CD14-positive monocyte (primary cell): Measurements from ENCODE around the gene TMEM63C. TPM values are rescaled to one million over a fixed set of nuclear protein-coding genes. Genes with fewer than 3 reads are reported as not detected.

Source experiments
- DNase-seq, 3 donors: peaks; one replicate each; pipeline ENCODE4 v3.0.0-alpha.2; 2011 to 2022
- H2AFZ ChIP-seq: 2 replicates; pipeline ENCODE4 v1.6.0; 2012; ENCODE audit warnings: mild to moderate bottlenecking, low read depth, low read length, inconsistent platforms; ENCODE audit not compliant: insufficient read depth, poor library complexity, severe bottlenecking
- H3K27ac ChIP-seq, 2 donors: 1 replicate in 1 of 2; 2 replicates in 1 of 2; pipeline ENCODE4 v1.5.1; 2012 to 2013; ENCODE audit warnings: low read length in 2 of 2, control low read depth in 1 of 2, inconsistent platforms in 1 of 2, low read depth in 1 of 2, mild to moderate bottlenecking in 1 of 2
- H3K27me3 ChIP-seq, 2 donors: one replicate each; pipeline versions ENCODE4 v1.6.0 to v1.6.1; 2011 to 2013; ENCODE audit warnings: low read length in 2 of 2; ENCODE audit not compliant: control insufficient read depth in 2 of 2, insufficient read depth in 2 of 2
- H3K36me3 ChIP-seq, 2 donors: replicated peaks in 1 of 2; 1 replicate in 1 of 2; 2 replicates in 1 of 2; pipeline versions ENCODE4 v1.5.1 to v1.6.1; 2012 to 2013; ENCODE audit warnings: low read length in 2 of 2, control low read depth in 1 of 2, inconsistent platforms in 1 of 2, mild to moderate bottlenecking in 1 of 2; ENCODE audit not compliant: insufficient read depth in 2 of 2, control insufficient read depth in 1 of 2
- H3K4me1 ChIP-seq, 2 donors: 1 replicate in 1 of 2; 2 replicates in 1 of 2; pipeline versions ENCODE4 v1.5.1 to v1.6.1; 2012 to 2013; ENCODE audit warnings: low read length in 2 of 2, control low read depth in 1 of 2, inconsistent platforms in 1 of 2, mild to moderate bottlenecking in 1 of 2, moderate library complexity in 1 of 2; ENCODE audit not compliant: insufficient read depth in 2 of 2, control insufficient read depth in 1 of 2
- H3K4me2 ChIP-seq: replicated peaks from 2 replicates; pipeline ENCODE3; 2012; ENCODE audit warnings: low read length, moderate library complexity, mild to moderate bottlenecking; ENCODE audit not compliant: poor library complexity, severe bottlenecking; ENCODE audit errors: extremely low read depth
- H3K4me3 ChIP-seq, 3 experiments: fragments of 200-600 bp in 1 of 3; sonication (generic) in 1 of 3; replicated peaks in 1 of 3; 1 replicate in 2 of 3; 2 replicates in 1 of 3; pipeline ENCODE4 v1.5.1; 2011 to 2013; ENCODE audit warnings: low read length in 3 of 3, mild to moderate bottlenecking in 3 of 3, control low read depth in 2 of 3, low read depth in 2 of 3, inconsistent platforms in 1 of 3, moderate library complexity in 1 of 3
- H3K79me2 ChIP-seq: 2 replicates; pipeline ENCODE4 v1.6.0; 2012; ENCODE audit warnings: mild to moderate bottlenecking, control low read depth, inconsistent platforms, low read length, moderate library complexity; ENCODE audit not compliant: insufficient read depth
- H3K9ac ChIP-seq: 2 replicates; pipeline ENCODE4 v1.6.0; 2017; ENCODE audit warnings: low read length, mild to moderate bottlenecking; ENCODE audit not compliant: insufficient read depth, poor library complexity, severe bottlenecking
- H3K9me3 ChIP-seq, 2 donors: replicated peaks in 1 of 2; 1 replicate in 1 of 2; 2 replicates in 1 of 2; pipeline versions ENCODE4 v1.5.1 to v1.6.1; 2012 to 2013; ENCODE audit warnings: low read length in 2 of 2, control low read depth in 1 of 2; ENCODE audit not compliant: control insufficient read depth in 1 of 2, insufficient read depth in 1 of 2
- H4K20me1 ChIP-seq: 2 replicates; pipeline ENCODE4 v1.6.0; 2012; ENCODE audit warnings: mild to moderate bottlenecking, low read length, control low read depth, moderate library complexity; ENCODE audit not compliant: insufficient read depth
- H3K27ac Mint-ChIP-seq, 7 donors: one replicate each; pipeline ENCODE4 v1.8.0; 2020; ENCODE audit warnings: mild to moderate bottlenecking in 7 of 7, mixed read lengths in 7 of 7, moderate library complexity in 6 of 7, inconsistent platforms in 2 of 7
- H3K27me3 Mint-ChIP-seq, 3 donors: one replicate each; pipeline ENCODE4 v1.8.0; 2021 to 2022; ENCODE audit warnings: low read depth in 3 of 3, mild to moderate bottlenecking in 3 of 3, mixed read lengths in 3 of 3, moderate library complexity in 3 of 3, inconsistent platforms in 1 of 3
- H3K36me3 Mint-ChIP-seq, 2 donors: one replicate each; pipeline ENCODE4 v1.8.0; 2020; ENCODE audit warnings: mixed read lengths in 2 of 2, inconsistent platforms in 1 of 2, mild to moderate bottlenecking in 1 of 2
- H3K4me1 Mint-ChIP-seq: one replicate; pipeline ENCODE4 v1.8.0; 2020; ENCODE audit warnings: mild to moderate bottlenecking, mixed read lengths
- H3K4me3 Mint-ChIP-seq, 2 donors: one replicate each; pipeline ENCODE4 v1.8.0; 2020; ENCODE audit warnings: mild to moderate bottlenecking in 2 of 2, mixed read lengths in 2 of 2, moderate library complexity in 1 of 2
- H3K9me3 Mint-ChIP-seq, 7 donors: one replicate each; pipeline ENCODE4 v1.8.0; 2020 to 2022; ENCODE audit warnings: mixed read lengths in 7 of 7, mild to moderate bottlenecking in 6 of 7, moderate library complexity in 6 of 7, inconsistent platforms in 2 of 7
- WGBS: methylation state at CpG from one replicate; pipeline ENCODE4 v1.1.5; 2013; ENCODE audit warnings: missing lambda C conversion rate; ENCODE audit not compliant: insufficient coverage; 5-methylcytosine and 5-hydroxymethylcytosine counted together
- intact Hi-C, 2 donors: fragments of 100-400 bp; cut with micrococcal nuclease; formaldehyde crosslinking; loops; one replicate each; pipeline versions ENCODE4 v1.15.0 to v1.15.1; 2023
- polyA plus RNA-seq, 3 donors: library from polyadenylated mRNA; depleted of rRNA in 1 of 3; unstranded in 2 of 3; stranded (reverse) in 1 of 3; fragments of 300-500 nt in 2 of 3; fragments of >200 nt in 1 of 3; fragmentation: Illumina TruSeq in 2 of 3; gene quantifications; 1 replicate in 2 of 3; 2 replicates in 1 of 3; pipeline ENCODE4 v1.2.3, GENCODE V29; 2012 to 2021
- TF ChIP-seq, protein P1 (sequence below): fragments of 200-600 bp; IDR thresholded peaks from one replicate; pipeline ENCODE4 v1.8.0; 2022; ENCODE audit warnings: antibody characterized with exemption, mild to moderate bottlenecking

Gene TMEM63C
- polyA plus RNA-seq, 3 donors, result 0.78 to 4.4 TPM; not detected in 1

DNA sequence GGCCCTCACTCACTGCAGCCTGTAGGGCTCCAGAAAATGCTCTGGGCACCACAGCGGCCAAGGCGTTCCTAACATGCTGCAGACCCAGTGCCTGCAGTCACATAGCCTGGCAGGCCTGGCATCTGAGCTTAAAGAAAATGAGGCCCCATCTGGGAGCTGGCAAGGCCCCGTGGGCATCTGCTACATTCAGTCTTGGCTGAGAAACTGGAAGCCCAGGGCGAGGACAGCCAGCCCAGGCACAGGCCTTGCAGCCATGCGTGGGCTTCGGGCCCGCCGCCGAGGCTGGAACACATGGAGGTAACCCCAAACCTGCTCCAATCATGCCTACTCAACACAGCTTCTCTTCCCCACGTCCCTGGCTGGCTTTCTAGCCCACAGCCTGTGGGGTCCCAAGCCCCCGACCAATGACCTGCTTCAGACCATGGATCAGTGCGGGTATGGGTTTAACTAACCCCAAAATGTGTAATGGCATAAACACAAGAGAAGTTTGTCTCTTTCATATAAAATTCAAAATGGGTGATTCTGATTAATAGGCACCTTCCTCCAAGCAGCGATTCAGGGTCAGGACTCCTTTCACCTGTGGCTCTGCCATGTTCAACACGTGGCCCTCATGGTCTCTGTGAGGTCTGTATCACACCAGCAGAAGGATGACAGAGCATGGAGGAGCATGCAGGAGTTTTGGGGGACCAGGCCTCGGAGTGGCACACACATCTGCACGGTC is 83.0 kb downstream of the TMEM63C start:
- 91% methylated on average over 11 of the region's 16 CpGs for WGBS

DNA sequence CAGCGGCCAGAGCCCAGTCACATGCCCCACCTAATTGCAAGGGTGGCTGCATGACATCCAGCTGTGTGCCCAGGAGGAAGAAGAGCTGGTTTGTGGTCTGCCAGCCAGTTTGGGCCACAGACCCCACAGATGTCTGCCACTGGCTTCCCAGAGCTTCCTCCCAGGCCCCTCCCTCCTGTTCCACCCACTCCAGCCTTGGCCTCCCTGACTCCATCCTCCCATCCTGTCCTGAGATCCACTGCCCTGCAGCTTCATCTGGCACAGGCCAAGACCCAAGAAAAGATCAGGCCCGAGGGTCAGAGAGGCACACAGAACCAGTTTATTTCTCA is 83.6 kb downstream of the TMEM63C start:
- Histone ChIP-seq H4K20me1 (no peaks in the 10 kb centered on the region), H3K9me3 (peaks cover 0 to 11% of the 10 kb centered on the region in 2 donors), H3K9ac (no peak overlapping the region), H3K36me3 (no peaks in the 10 kb centered on the region), H3K4me1 (no peaks in the 10 kb centered on the region), H3K4me3 (no peak overlapping the region), H2AFZ (no peak overlapping the region), H3K79me2 (no peaks in the 10 kb centered on the region), H3K27ac (no peak overlapping the region), H3K27me3 (peaks cover 8 to 19% of the 10 kb centered on the region in 2 donors), H3K4me2 (no peak overlapping the region)
- TF ChIP-seq, protein P1, sequence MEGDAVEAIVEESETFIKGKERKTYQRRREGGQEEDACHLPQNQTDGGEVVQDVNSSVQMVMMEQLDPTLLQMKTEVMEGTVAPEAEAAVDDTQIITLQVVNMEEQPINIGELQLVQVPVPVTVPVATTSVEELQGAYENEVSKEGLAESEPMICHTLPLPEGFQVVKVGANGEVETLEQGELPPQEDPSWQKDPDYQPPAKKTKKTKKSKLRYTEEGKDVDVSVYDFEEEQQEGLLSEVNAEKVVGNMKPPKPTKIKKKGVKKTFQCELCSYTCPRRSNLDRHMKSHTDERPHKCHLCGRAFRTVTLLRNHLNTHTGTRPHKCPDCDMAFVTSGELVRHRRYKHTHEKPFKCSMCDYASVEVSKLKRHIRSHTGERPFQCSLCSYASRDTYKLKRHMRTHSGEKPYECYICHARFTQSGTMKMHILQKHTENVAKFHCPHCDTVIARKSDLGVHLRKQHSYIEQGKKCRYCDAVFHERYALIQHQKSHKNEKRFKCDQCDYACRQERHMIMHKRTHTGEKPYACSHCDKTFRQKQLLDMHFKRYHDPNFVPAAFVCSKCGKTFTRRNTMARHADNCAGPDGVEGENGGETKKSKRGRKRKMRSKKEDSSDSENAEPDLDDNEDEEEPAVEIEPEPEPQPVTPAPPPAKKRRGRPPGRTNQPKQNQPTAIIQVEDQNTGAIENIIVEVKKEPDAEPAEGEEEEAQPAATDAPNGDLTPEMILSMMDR, result no peak
- intact Hi-C loops, result no loop called here
- Mint-ChIP-seq H3K36me3 (peaks cover 0 to 1% of the 10 kb centered on the region in 2 donors), H3K27me3 (peaks cover 24 to 40% (median 28%) of the 10 kb centered on the region in 3 donors), H3K27ac (no peak overlapping the region), H3K4me1 (peaks cover 2% of the 10 kb centered on the region), H3K4me3 (no peak overlapping the region), H3K9me3 (peaks cover 0 to 18% (median 5%) of the 10 kb centered on the region in 7 donors)
- 45% methylated on average over 1 of the region's 2 CpGs for WGBS
- no peak for DNase-seq

More for the DNA sequence above, 83.0 kb downstream of the TMEM63C start:
- Histone ChIP-seq H3K9ac (no peak overlapping the region), H3K27ac (no peak overlapping the region), H3K4me2 (no peak overlapping the region), H3K27me3 (peaks cover 4 to 14% of the 10 kb centered on the region in 2 donors), H3K4me3 (no peak overlapping the region), H3K79me2 (no peaks in the 10 kb centered on the region), H3K4me1 (no peaks in the 10 kb centered on the region), H3K9me3 (peaks cover 0 to 11% of the 10 kb centered on the region in 2 donors), H4K20me1 (no peaks in the 10 kb centered on the region), H3K36me3 (no peaks in the 10 kb centered on the region), H2AFZ (no peak overlapping the region)
- no peaks in the 10 kb centered on the region for H3K36me3 Mint-ChIP-seq
- H3K9me3 Mint-ChIP-seq, result peaks cover 0 to 13% (median 5%) of the 10 kb centered on the region in 7 donors
- peaks cover 2% of the 10 kb centered on the region for H3K4me1 Mint-ChIP-seq
- TF ChIP-seq, protein P1, result no peak
- peaks cover 20 to 38% (median 25%) of the 10 kb centered on the region in 3 donors for H3K27me3 Mint-ChIP-seq
- H3K27ac Mint-ChIP-seq, result no peak overlapping the region
- DNase-seq, result no peak
- no peak overlapping the region for H3K4me3 Mint-ChIP-seq
- intact Hi-C loops, result no loop called here
